DOHH2 (cell line): ENCODE data around the gene TRPV6.

ENCODE experiments used
- H3F3A ChIP-seq: fragments of 200-600 bp; sonication (generic), shearing (Covaris generic); 2 replicates; pipeline ENCODE4 v1.6.0; 2016; ENCODE audit warnings: antibody characterized with exemption, mild to moderate bottlenecking; ENCODE audit not compliant: control insufficient read depth, insufficient read depth
- H3K27ac ChIP-seq: fragments of 200-600 bp; sonication (generic); 2 replicates; pipeline ENCODE4 v1.5.1; 2014; ENCODE audit warnings: low read depth, mild to moderate bottlenecking, low read length, moderate library complexity
- H3K27me3 ChIP-seq: fragments of 200-600 bp; sonication (generic); 2 replicates; pipeline ENCODE4 v1.6.1; 2014; ENCODE audit warnings: mild to moderate bottlenecking, low read length, mixed read lengths; ENCODE audit not compliant: control insufficient read depth
- H3K36me3 ChIP-seq: fragments of 200-600 bp; sonication (generic); 2 replicates; pipeline ENCODE4 v1.6.1; 2014; ENCODE audit warnings: mild to moderate bottlenecking, low read length, moderate library complexity, mixed read lengths; ENCODE audit not compliant: control insufficient read depth
- H3K4me1 ChIP-seq: fragments of 200-600 bp; sonication (generic); 2 replicates; pipeline ENCODE4 v1.6.1; 2014; ENCODE audit warnings: mild to moderate bottlenecking, low read length, mixed read lengths; ENCODE audit not compliant: control insufficient read depth
- H3K4me2 ChIP-seq: fragments of 200-600 bp; sonication (generic); 2 replicates; pipeline ENCODE4 v1.6.0; 2014; ENCODE audit warnings: mild to moderate bottlenecking, low read length, moderate library complexity
- H3K4me3 ChIP-seq: fragments of 200-600 bp; sonication (generic); 2 replicates; pipeline ENCODE4 v1.5.1; 2014; ENCODE audit warnings: mild to moderate bottlenecking, low read length, mixed read lengths
- H3K79me2 ChIP-seq: fragments of 200-600 bp; sonication (generic); 2 replicates; pipeline ENCODE4 v1.6.1; 2014; ENCODE audit warnings: mild to moderate bottlenecking, low read length, mixed read lengths; ENCODE audit not compliant: control insufficient read depth
- H3K9me2 ChIP-seq: fragments of 200-600 bp; sonication (generic); replicated peaks from 2 replicates; pipeline ENCODE4 v1.6.1; 2014; ENCODE audit warnings: mild to moderate bottlenecking, low read length, mixed read lengths; ENCODE audit not compliant: control insufficient read depth
- H3K9me3 ChIP-seq: fragments of 200-600 bp; sonication (generic); 2 replicates; pipeline ENCODE4 v1.6.1; 2014; ENCODE audit warnings: antibody characterized with exemption, low read length, mixed read lengths; ENCODE audit not compliant: control insufficient read depth, insufficient read depth
- H4K20me1 ChIP-seq: fragments of 200-600 bp; sonication (generic); 2 replicates; pipeline ENCODE4 v1.6.0; 2014; ENCODE audit warnings: low read depth, mild to moderate bottlenecking, antibody characterized with exemption, low read length, moderate library complexity; ENCODE audit not compliant: control insufficient read depth, insufficient read depth
- CTCF ChIP-seq: fragments of 200-600 bp; sonication (generic); IDR thresholded peaks from one replicate; pipeline ENCODE4 v1.5.1; 2014; ENCODE audit warnings: antibody characterized with exemption, mild to moderate bottlenecking, low read depth, low read length; ENCODE audit not compliant: poor library complexity, severe bottlenecking
- EZH2phosphoT487 ChIP-seq: fragments of 200-600 bp; sonication (generic); IDR thresholded peaks from 2 replicates; pipeline ENCODE4 v1.6.1; 2017; ENCODE audit warnings: borderline replicate concordance, mild to moderate bottlenecking, antibody characterized with exemption, low read length, moderate library complexity, mixed read lengths

The TRPV6 gene

GRCh38 chr7:142838461-142839213, 46.9 kb downstream of the TRPV6 start:
- Histone ChIP-seq H3K79me2 (no peaks in the 10 kb centered on the region), H3K4me3 (no peak overlapping the region), H4K20me1 (no peaks in the 10 kb centered on the region), H3K9me3 (no peaks in the 10 kb centered on the region), H3K27me3 (peaks cover 4% of the 10 kb centered on the region; the same call in 1 of the 2 replicates), H3F3A (no peaks in the 10 kb centered on the region), H3K4me2 (no peak overlapping the region), H3K27ac (no peak overlapping the region), H3K4me1 (no peaks in the 10 kb centered on the region), H3K36me3 (no peaks in the 10 kb centered on the region), H3K9me2 (no peaks in the 10 kb centered on the region)
- TF ChIP-seq CTCF: no peak
- TF ChIP-seq EZH2phosphoT487: no peak

GRCh38 chr7:142836426-142836825, 49.1 kb downstream of the TRPV6 start:
- Histone ChIP-seq H3F3A (no peaks in the 10 kb centered on the region), H4K20me1 (no peaks in the 10 kb centered on the region), H3K9me3 (no peaks in the 10 kb centered on the region), H3K27ac (no peak overlapping the region), H3K4me3 (no peak overlapping the region), H3K4me1 (no peaks in the 10 kb centered on the region), H3K27me3 (no peaks in the 10 kb centered on the region), H3K9me2 (no peaks in the 10 kb centered on the region), H3K36me3 (no peaks in the 10 kb centered on the region), H3K4me2 (no peak overlapping the region), H3K79me2 (no peaks in the 10 kb centered on the region)
- TF ChIP-seq EZH2phosphoT487 (no peak), CTCF (no peak)

GRCh38 chr7:142835487-142835886, 50.1 kb downstream of the TRPV6 start:
- H4K20me1 ChIP-seq: no peaks in the 10 kb centered on the region
- H3K4me2 ChIP-seq: no peak overlapping the region
- no peaks in the 10 kb centered on the region for H3K9me2 ChIP-seq
- no peak overlapping the region for H3K27ac ChIP-seq
- no peaks in the 10 kb centered on the region for H3K79me2 ChIP-seq
- no peaks in the 10 kb centered on the region for H3K9me3 ChIP-seq
- no peak for TF ChIP-seq EZH2phosphoT487
- TF ChIP-seq CTCF: no peak
- no peaks in the 10 kb centered on the region for H3K27me3 ChIP-seq
- no peaks in the 10 kb centered on the region for H3F3A ChIP-seq
- no peaks in the 10 kb centered on the region for H3K4me1 ChIP-seq
- no peak overlapping the region for H3K4me3 ChIP-seq
- no peaks in the 10 kb centered on the region for H3K36me3 ChIP-seq
